Measurements from ENCODE around the gene ECHS1. TPM values are rescaled to one million over a fixed set of nuclear protein-coding genes. Genes with fewer than 3 reads are reported as not detected.

ECHS1 gene
- total RNA-seq, 1 donor from 2014 or later = 103 TPM

DNA sequence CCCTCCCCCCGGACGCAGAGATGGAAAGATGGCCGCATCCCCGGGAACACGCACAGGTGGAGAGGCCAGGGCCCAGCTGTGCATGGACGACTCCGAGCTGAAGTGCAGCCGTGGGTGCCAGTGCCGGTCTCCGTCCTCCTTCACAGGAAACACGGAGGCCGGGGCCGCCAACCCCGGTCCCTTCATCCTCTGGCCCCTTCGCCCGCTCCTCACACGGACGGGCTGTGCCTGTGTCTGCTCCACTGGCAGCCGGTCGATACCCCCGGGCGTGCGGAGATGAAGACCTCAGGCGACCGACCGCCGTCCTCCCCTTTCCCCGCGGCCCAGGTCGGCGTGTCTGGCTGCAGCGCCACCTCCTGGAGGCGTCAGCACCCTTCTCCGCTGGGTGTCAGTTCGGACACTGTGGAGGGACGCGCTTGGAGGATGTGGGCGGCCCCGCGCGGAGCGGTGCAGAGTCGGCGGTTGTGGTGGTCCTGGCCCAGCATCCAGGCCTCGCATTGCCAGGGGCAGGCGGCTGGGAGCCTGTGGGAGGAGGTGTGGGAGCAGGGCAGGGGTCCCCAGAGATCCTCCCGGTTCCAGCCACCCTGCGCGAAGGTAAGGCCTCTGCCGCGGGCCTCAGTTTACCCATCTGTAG lies 54.5 kb downstream of the ECHS1 start:
- H3K27ac Mint-ChIP-seq (ENCODE audit: unreplicated experiment) = no peak overlapping the region
- peaks cover 4% of the 10 kb centered on the region for H3K9me3 Mint-ChIP-seq
- peak overlapping the region; percentile 44 for H3K4me3 Mint-ChIP-seq
- H3K27me3 Mint-ChIP-seq (ENCODE audit: low read depth) = peaks cover 19% of the 10 kb centered on the region
- TF ChIP-seq, protein P1, sequence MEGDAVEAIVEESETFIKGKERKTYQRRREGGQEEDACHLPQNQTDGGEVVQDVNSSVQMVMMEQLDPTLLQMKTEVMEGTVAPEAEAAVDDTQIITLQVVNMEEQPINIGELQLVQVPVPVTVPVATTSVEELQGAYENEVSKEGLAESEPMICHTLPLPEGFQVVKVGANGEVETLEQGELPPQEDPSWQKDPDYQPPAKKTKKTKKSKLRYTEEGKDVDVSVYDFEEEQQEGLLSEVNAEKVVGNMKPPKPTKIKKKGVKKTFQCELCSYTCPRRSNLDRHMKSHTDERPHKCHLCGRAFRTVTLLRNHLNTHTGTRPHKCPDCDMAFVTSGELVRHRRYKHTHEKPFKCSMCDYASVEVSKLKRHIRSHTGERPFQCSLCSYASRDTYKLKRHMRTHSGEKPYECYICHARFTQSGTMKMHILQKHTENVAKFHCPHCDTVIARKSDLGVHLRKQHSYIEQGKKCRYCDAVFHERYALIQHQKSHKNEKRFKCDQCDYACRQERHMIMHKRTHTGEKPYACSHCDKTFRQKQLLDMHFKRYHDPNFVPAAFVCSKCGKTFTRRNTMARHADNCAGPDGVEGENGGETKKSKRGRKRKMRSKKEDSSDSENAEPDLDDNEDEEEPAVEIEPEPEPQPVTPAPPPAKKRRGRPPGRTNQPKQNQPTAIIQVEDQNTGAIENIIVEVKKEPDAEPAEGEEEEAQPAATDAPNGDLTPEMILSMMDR (conservative IDR thresholded peaks at IDR 0.05) = peak; percentile 90
- no peaks in the 10 kb centered on the region for H3K36me3 Mint-ChIP-seq (ENCODE audit: low read depth)
- peaks cover 11% of the 10 kb centered on the region for H3K4me1 Mint-ChIP-seq
- DNase-seq (ENCODE audit: low read depth, low spot score) = peak; percentile 87

DNA sequence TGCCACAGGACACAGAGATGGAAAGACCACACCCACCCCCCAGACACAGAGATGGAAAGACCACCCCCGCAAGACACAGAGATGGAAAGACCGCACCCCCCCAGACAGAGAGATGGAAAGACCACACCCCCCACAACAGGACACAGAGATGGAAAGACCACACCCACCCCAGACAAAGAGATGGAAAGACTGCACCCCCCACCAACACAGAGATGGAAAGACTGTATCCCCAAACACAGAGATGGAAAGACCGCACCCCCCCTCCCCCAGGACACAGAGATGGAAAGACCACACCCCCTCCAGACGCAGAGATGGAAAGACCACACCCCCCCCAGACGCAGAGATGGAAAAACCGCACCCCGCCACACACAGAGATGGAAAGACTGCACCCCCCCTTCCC lies 56.4 kb downstream of the ECHS1 start:
- H3K9me3 Mint-ChIP-seq = peaks cover 4% of the 10 kb centered on the region
- no peak overlapping the region for H3K4me3 Mint-ChIP-seq
- H3K4me1 Mint-ChIP-seq = peaks cover 11% of the 10 kb centered on the region
- H3K27me3 Mint-ChIP-seq (ENCODE audit: low read depth) = peaks cover 12% of the 10 kb centered on the region
- no peak for DNase-seq (ENCODE audit: low read depth, low spot score)
- no peaks in the 10 kb centered on the region for H3K36me3 Mint-ChIP-seq (ENCODE audit: low read depth)
- TF ChIP-seq, protein P1 (conservative IDR thresholded peaks at IDR 0.05) = no peak
- H3K27ac Mint-ChIP-seq (ENCODE audit: unreplicated experiment) = no peak overlapping the region

DNA sequence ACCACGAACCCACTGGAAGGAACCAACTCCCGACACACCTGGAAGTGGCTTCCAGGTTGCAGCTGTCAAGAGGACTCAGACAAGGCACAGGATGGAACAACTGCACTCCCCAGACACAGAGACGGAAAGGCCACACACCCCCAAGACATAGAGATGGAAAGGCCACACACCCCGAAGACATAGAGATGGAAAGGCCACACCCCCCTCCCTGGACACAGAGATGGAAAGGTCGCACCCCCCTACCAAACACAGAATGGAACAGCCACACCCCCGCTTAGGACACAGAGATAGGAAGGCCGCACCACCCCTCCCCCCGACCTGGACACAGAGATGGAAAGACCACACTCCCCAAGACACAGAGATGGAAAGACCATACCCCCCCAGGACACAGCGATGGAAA lies 56.9 kb downstream of the ECHS1 start:
- Mint-ChIP-seq H3K4me1 (peaks cover 11% of the 10 kb centered on the region), H3K27me3 (ENCODE audit: low read depth) (peaks cover 12% of the 10 kb centered on the region), H3K4me3 (no peak overlapping the region), H3K36me3 (ENCODE audit: low read depth) (no peaks in the 10 kb centered on the region), H3K27ac (ENCODE audit: unreplicated experiment) (no peak overlapping the region), H3K9me3 (peaks cover 4% of the 10 kb centered on the region)
- DNase-seq (ENCODE audit: low read depth, low spot score) = no peak
- TF ChIP-seq, protein P1 (conservative IDR thresholded peaks at IDR 0.05) = no peak

- Mint-ChIP-seq H3K27me3 (ENCODE audit: low read depth) (peaks cover 12% of the 10 kb centered on the region), H3K36me3 (ENCODE audit: low read depth) (no peaks in the 10 kb centered on the region), H3K4me1 (peaks cover 11% of the 10 kb centered on the region), H3K27ac (ENCODE audit: unreplicated experiment) (no peak overlapping the region), H3K4me3 (no peak overlapping the region), H3K9me3 (peaks cover 4% of the 10 kb centered on the region)
- no peak for DNase-seq (ENCODE audit: low read depth, low spot score)
- TF ChIP-seq, protein P1 (conservative IDR thresholded peaks at IDR 0.05) = no peak
Observed at GRCh38 chr10:133315847-133316246, 57.3 kb downstream of the ECHS1 start.

DNA sequence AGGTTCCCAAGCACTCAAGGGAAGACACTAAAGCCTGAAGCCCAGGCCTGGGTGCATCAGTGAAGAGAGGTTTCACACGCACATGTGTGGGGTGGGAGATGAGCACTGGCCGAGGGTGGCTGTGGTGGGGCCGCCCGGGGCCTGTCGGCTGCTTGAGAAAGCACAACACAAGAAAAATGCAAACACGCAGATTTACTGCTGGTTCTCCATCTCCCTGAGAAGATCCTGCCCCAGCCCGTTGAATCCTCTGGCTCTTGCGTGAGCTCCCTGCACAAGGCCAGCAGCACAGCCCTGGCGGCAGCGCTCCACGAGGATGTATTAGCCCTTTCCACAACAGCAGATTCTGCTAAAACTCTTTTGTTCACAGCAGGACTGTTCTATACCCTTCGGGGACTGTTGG lies 58.2 kb downstream of the ECHS1 start:
- H3K36me3 Mint-ChIP-seq (ENCODE audit: low read depth) = no peaks in the 10 kb centered on the region
- no peak overlapping the region for H3K27ac Mint-ChIP-seq (ENCODE audit: unreplicated experiment)
- DNase-seq (ENCODE audit: low read depth, low spot score) = no peak
- peak overlapping the region; percentile 34 for H3K4me3 Mint-ChIP-seq
- peaks cover 11% of the 10 kb centered on the region for H3K4me1 Mint-ChIP-seq
- H3K27me3 Mint-ChIP-seq (ENCODE audit: low read depth) = peaks cover 7% of the 10 kb centered on the region
- no peaks in the 10 kb centered on the region for H3K9me3 Mint-ChIP-seq
- TF ChIP-seq, protein P1 (conservative IDR thresholded peaks at IDR 0.05) = no peak

Measured in neural crest cell (in vitro differentiated cells).